ENCODE measurements around the gene SYT5.
A peak's percentile ranks its signal among the peaks of the same experiment; 100 is the strongest.
"Not testable (repeated sequence)": the region's sequence is repeated elsewhere in the genome, so short reads cannot be mapped to it uniquely, and the experiment has no call there.

Gene SYT5

GRCh38 chr19:55208880-55209692 is 29.0 kb upstream of the SYT5 start, which contains the start of gene PTPRH:
PTPRH (minus strand) TSS chr19:55209501; CDS start chr19:55209433, 68 bp downstream.
- no peak for DNase-seq (ENCODE audit: low read depth in 2 of 2)

- DNase-seq (ENCODE audit: low read depth in 2 of 2) = no peak
Observed at GRCh38 chr19:55206664-55207500, 26.8 kb upstream of the SYT5 start.

- not testable (repeated sequence) for DNase-seq (ENCODE audit: low read depth in 2 of 2)
Observed at GRCh38 chr19:55202199-55202598, 22.1 kb upstream of the SYT5 start.

DNA sequence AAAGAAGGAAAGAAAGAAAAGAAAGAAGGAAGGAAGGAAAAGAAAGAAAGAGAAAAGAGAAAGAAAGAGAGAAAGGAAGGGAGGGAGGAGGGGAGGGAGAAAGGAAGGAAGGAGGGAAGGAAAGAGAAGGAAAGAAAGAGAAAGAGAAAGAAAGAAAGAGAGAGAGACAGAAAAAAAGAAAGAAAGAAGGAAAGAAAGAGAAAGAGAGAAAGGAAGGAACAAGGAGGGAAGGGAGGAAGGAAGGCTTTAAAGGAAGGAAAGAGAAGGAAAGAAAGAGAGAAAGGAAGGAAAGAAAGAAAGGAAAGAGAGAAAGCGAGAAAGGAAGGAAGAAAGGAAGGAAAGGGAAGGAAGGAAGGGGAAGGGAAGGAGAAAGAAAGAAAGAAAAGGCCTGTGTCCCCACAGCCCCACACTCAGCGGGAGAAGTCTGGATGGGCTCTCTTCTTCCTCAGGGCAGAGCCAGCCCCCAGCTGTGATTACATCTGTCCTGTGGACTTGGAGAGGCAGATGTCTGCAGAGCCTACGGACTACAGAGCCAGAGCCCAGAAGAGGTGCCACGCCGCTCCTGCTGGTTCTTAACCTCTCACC is 19.6 kb upstream of the SYT5 start:
- DNase-seq (ENCODE audit: low read depth in 2 of 2) = no peak

GRCh38 chr19:55198651-55199050 is 18.6 kb upstream of the SYT5 start:
- no peak for DNase-seq (ENCODE audit: low read depth in 2 of 2)

GRCh38 chr19:55197528-55197927 is 17.4 kb upstream of the SYT5 start:
- DNase-seq (ENCODE audit: low read depth in 2 of 2) = no peak

DNA sequence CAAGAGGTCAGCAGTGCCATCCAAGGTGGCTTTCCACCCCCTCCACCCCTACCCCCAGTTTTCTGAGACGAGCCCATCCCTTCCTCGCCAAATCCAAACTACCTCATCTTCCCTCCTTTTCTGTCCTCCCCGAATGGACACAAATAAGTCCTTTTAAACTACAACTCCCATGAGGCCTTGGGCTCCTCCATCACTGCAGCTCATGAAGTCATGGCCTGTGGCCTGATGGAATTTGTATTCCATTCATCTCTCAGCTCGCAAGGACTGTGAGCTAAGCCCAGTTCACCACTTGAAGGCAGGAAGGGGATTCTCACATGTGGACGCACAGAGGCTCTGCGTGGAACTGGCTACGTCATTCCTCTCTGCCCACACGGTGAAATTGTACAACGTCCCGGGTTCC is 16.7 kb upstream of the SYT5 start:
- no peak for DNase-seq (ENCODE audit: low read depth in 2 of 2)

- no peak for DNase-seq (ENCODE audit: low read depth in 2 of 2)
Observed at GRCh38 chr19:55193481-55193880, 13.4 kb upstream of the SYT5 start.

GRCh38 chr19:55189403-55189835 is 9.3 kb upstream of the SYT5 start:
- DNase-seq (ENCODE audit: low read depth in 2 of 2) = no peak

- no peak for DNase-seq (ENCODE audit: low read depth in 2 of 2)
Observed at GRCh38 chr19:55188625-55189024, 8.5 kb upstream of the SYT5 start.

DNA sequence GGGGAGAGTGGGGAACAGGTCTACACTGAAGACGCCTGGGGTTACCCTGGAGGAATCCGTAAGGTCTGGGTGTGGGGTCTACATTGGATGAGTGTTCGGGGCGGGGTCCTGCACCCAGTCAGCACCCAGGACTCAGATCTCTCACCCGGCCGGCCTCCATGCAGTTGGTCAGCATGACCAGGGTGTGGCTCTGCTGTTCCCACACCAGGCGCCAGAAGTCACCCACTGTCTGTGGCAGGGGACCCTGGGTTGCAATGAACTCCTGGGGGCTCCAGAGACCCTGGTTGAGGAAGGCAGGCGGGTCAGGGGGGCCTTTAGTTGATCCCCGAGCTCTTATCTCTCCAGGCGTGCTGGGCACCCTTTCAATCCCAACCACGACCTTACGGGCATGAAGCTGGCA is 6.0 kb upstream of the SYT5 start:
- DNase-seq (ENCODE audit: low read depth in 2 of 2) = no peak

DNA sequence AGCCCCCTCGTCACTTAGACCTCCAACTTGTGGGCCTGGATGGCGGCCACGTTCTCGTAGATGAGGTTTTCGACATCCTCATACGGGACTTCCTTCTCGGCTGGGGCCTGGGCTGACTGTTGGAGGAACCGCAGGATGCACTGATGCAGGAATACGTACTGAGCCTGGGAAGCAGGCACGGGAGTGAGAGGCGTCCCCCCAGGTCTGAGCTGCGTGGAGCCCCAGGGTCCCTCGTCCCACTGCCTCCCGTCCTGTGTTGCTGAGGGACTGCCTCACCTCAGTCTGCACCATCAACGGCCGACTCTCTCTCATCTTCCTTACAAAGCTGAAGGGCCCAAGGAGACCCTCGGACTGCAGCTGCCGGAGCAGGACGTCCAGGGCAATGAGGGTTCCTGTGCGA is 1.7 kb upstream of the SYT5 start:
- DNase-seq (ENCODE audit: low read depth in 2 of 2) = no peak

GRCh38 chr19:55178781-55179599 is 1.1 kb downstream of the SYT5 start:
- peak; percentile 74 to 87 for DNase-seq (ENCODE audit: low read depth in 2 of 2)

GRCh38 chr19:55176076-55176475 is 4.0 kb downstream of the SYT5 start:
- no peak for DNase-seq (ENCODE audit: low read depth in 2 of 2)

GRCh38 chr19:55175117-55175867 is 4.8 kb downstream of the SYT5 start:
- DNase-seq (ENCODE audit: low read depth in 2 of 2) = no peak

- no peak for DNase-seq (ENCODE audit: low read depth in 2 of 2)
Observed at GRCh38 chr19:55174425-55175116, 5.5 kb downstream of the SYT5 start.

GRCh38 chr19:55173714-55174409 is 6.2 kb downstream of the SYT5 start:
- DNase-seq (ENCODE audit: low read depth in 2 of 2) = no peak

DNA sequence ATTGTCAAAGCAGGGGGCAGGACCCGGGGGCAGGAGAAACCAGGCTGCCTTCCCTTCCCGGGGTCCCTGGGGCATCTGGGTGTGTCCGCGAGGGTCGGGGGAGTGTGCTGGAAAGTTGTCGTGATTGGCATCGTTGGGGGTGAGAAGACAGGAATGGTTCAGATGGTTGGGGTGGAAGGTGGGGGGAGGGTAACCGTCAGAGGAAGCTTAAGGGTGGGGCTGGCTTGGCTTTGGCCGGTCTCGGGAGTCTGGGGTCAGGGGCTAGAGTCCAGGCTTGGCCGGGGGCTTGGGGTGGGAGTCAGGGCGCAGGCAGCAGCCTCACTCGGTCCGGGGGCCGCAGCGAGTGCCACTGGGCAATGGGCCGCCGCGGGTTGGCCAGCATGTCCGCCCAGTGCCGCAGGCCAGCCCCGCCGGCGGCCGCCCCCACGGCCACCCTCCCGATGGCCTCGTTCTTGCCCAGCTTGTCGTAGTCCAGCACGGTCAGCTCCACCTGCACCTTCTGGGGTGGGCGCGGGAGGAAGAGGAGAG is 6.8 kb downstream of the SYT5 start:
- DNase-seq (ENCODE audit: low read depth in 2 of 2) = no peak

- no peak for DNase-seq (ENCODE audit: low read depth in 2 of 2)
Observed at GRCh38 chr19:55172741-55173140, 7.3 kb downstream of the SYT5 start.

All from stimulated activated CD4-positive, alpha-beta T cell treated with anti-CD3 and anti-CD28 coated beads, Interleukin-1b, Interleukin-23, amount 100 ng/mL, for 1 hour (primary cell).